HG03135 (cell line): ENCODE measurements around the gene AGER.
A peak's percentile ranks its signal among the peaks of the same experiment; 100 is the strongest.
"Not testable (repeated sequence)": the region's sequence is repeated elsewhere in the genome, so short reads cannot be mapped to it uniquely, and the experiment has no call there.

ENCODE experiments used
- ATAC-seq: cut with Tn5 transposase; IDR thresholded peaks from one replicate; pipeline ENCODE4 v1.9.1; 2021; ENCODE audit warnings: mild to moderate bottlenecking, moderate library complexity; ENCODE audit not compliant: unreplicated experiment

AGER gene

GRCh38 chr6:32187725-32188380 is 3.8 kb upstream of the AGER start:
- ATAC-seq, result not testable (repeated sequence)

GRCh38 chr6:32187009-32187709 is 3.1 kb upstream of the AGER start:
- ATAC-seq, result no peak

GRCh38 chr6:32186151-32186840 is 2.2 kb upstream of the AGER start:
- not testable (repeated sequence) for ATAC-seq

- not testable (repeated sequence) for ATAC-seq
Measured at GRCh38 chr6:32185681-32186131, 1.7 kb upstream of the AGER start.

GRCh38 chr6:32183483-32184083 is 470 bp downstream of the AGER start:
- ATAC-seq, result no peak

- ATAC-seq, result no peak
Measured at GRCh38 chr6:32183030-32183429, 1.0 kb downstream of the AGER start.

- no peak for ATAC-seq
Measured at GRCh38 chr6:32182555-32182981, 1.5 kb downstream of the AGER start.

GRCh38 chr6:32181915-32182529 is 2.0 kb downstream of the AGER start:
- no peak for ATAC-seq

GRCh38 chr6:32181148-32181702 is 2.8 kb downstream of the AGER start:
- ATAC-seq, result no peak

GRCh38 chr6:32179766-32180405 is 4.2 kb downstream of the AGER start:
- ATAC-seq, result no peak

- no peak for ATAC-seq
Measured at GRCh38 chr6:32178547-32179440, 5.3 kb downstream of the AGER start.

GRCh38 chr6:32177788-32178546 is 6.1 kb downstream of the AGER start, which contains the start of gene RNF5:
RNF5 (plus strand) TSS chr6:32178405; CDS start chr6:32178512, 107 bp downstream.
- ATAC-seq, result peak; percentile 76

- no peak for ATAC-seq
Measured at GRCh38 chr6:32177183-32177787, 6.8 kb downstream of the AGER start.

- ATAC-seq, result no peak
Measured at GRCh38 chr6:32176476-32177182, 7.4 kb downstream of the AGER start.

GRCh38 chr6:32175711-32176475 is 8.2 kb downstream of the AGER start, which contains the start of gene AGPAT1:
AGPAT1 (minus strand) TSS chr6:32176084; CDS start chr6:32171496, 4,588 bp downstream.
- ATAC-seq, result peak; percentile 39

GRCh38 chr6:32175322-32175710 is 8.7 kb downstream of the AGER start:
- no peak for ATAC-seq
